OCI-LY1 (cell line): ENCODE results near the gene GABBR2.

Experiments
- H2AFZ ChIP-seq: fragments of 200-600 bp; sonication (generic), shearing (Covaris generic); 2 replicates; pipeline ENCODE4 v1.6.0; 2014; ENCODE audit warnings: antibody characterized with exemption, mild to moderate bottlenecking, low read length
- H3F3A ChIP-seq: fragments of 200-600 bp; sonication (generic), shearing (Covaris generic); 2 replicates; pipeline ENCODE4 v1.6.0; 2014; ENCODE audit warnings: mild to moderate bottlenecking, antibody characterized with exemption, low read length, moderate library complexity; ENCODE audit not compliant: insufficient read depth
- H3K27ac ChIP-seq: fragments of 200-600 bp; sonication (generic); 2 replicates; pipeline ENCODE4 v1.5.1; 2014; ENCODE audit warnings: low read length, mixed run types, mild to moderate bottlenecking, low read depth; ENCODE audit not compliant: poor library complexity, severe bottlenecking
- H3K27me3 ChIP-seq: fragments of 200-600 bp; sonication (generic); 2 replicates; pipeline ENCODE4 v1.6.0; 2014; ENCODE audit warnings: antibody characterized with exemption, mild to moderate bottlenecking, low read length, moderate library complexity; ENCODE audit not compliant: insufficient read depth
- H3K36me3 ChIP-seq: fragments of 200-600 bp; sonication (generic); 2 replicates; pipeline ENCODE4 v1.6.1; 2014; ENCODE audit warnings: mild to moderate bottlenecking, antibody characterized with exemption, low read length, moderate library complexity, mixed read lengths; ENCODE audit not compliant: insufficient read depth
- H3K4me1 ChIP-seq: fragments of 200-600 bp; sonication (generic); 2 replicates; pipeline ENCODE4 v1.5.1; 2014; ENCODE audit warnings: mild to moderate bottlenecking, low read length, moderate library complexity; ENCODE audit not compliant: insufficient read depth, severe bottlenecking
- H3K4me2 ChIP-seq: fragments of 200-600 bp; sonication (generic), shearing (Covaris generic); 2 replicates; pipeline ENCODE4 v1.6.1; 2014; ENCODE audit warnings: low read length
- H3K4me3 ChIP-seq: fragments of 200-600 bp; sonication (generic); 2 replicates; pipeline ENCODE4 v1.5.1; 2014; ENCODE audit warnings: low read length, low read depth, mild to moderate bottlenecking, mixed read lengths; ENCODE audit not compliant: poor library complexity, severe bottlenecking
- H3K79me2 ChIP-seq: fragments of 200-600 bp; shearing (Covaris generic); 2 replicates; pipeline ENCODE4 v1.6.1; 2016; ENCODE audit warnings: mixed run types, low read length, mixed read lengths; ENCODE audit not compliant: insufficient read depth
- H3K9ac ChIP-seq: fragments of 200-600 bp; sonication (generic), shearing (Covaris generic); 2 replicates; pipeline ENCODE4 v1.6.1; 2014; ENCODE audit warnings: mild to moderate bottlenecking, low read length, mixed read lengths
- H3K9me2 ChIP-seq: fragments of 200-600 bp; sonication (generic), shearing (Covaris generic); 2 replicates; pipeline ENCODE4 v1.6.1; 2014; ENCODE audit warnings: low read depth, mild to moderate bottlenecking, low read length, mixed read lengths
- H3K9me3 ChIP-seq: fragments of 200-600 bp; shearing (Covaris generic); 2 replicates; pipeline ENCODE4 v1.6.1; 2014; ENCODE audit warnings: low read length, mixed read lengths
- H4K20me1 ChIP-seq: fragments of 200-600 bp; sonication (generic), shearing (Covaris generic); 2 replicates; pipeline ENCODE4 v1.6.0; 2016; ENCODE audit warnings: mild to moderate bottlenecking, low read length; ENCODE audit not compliant: insufficient read depth
- CTCF ChIP-seq: fragments of 200-600 bp; sonication (generic), shearing (Covaris generic); IDR thresholded peaks from 2 replicates; pipeline ENCODE4 v1.5.1; 2017; ENCODE audit warnings: mild to moderate bottlenecking, antibody characterized with exemption, low read length, moderate library complexity, mixed read lengths
- EZH2 ChIP-seq: fragments of 200-600 bp; sonication (generic), shearing (Covaris generic); IDR thresholded peaks from 2 replicates; pipeline ENCODE4 v1.8.0; 2017; ENCODE audit warnings: borderline replicate concordance, mixed run types, mild to moderate bottlenecking, antibody characterized with exemption, low read length, moderate library complexity, mixed read lengths

The GABBR2 gene

GRCh38 chr9:98635374-98635773 is 73.4 kb downstream of the GABBR2 start:
- Histone ChIP-seq H3K36me3 (no peaks in the 10 kb centered on the region), H2AFZ (no peak overlapping the region), H3K4me2 (no peak overlapping the region), H3K27ac (no peak overlapping the region), H3K9me2 (no peaks in the 10 kb centered on the region), H3F3A (no peaks in the 10 kb centered on the region), H3K79me2 (no peaks in the 10 kb centered on the region), H3K9me3 (no peaks in the 10 kb centered on the region), H3K9ac (no peak overlapping the region), H3K27me3 (no peaks in the 10 kb centered on the region), H3K4me3 (no peak overlapping the region), H4K20me1 (no peaks in the 10 kb centered on the region), H3K4me1 (no peaks in the 10 kb centered on the region)
- TF ChIP-seq CTCF (no peak), EZH2 (no peak)

- Histone ChIP-seq H2AFZ (no peak overlapping the region), H3K4me1 (no peaks in the 10 kb centered on the region)
- TF ChIP-seq CTCF (no peak), EZH2 (no peak)
Measured at GRCh38 chr9:98634685-98635336, 73.9 kb downstream of the GABBR2 start.

GRCh38 chr9:98632839-98633238 is 75.9 kb downstream of the GABBR2 start:
- Histone ChIP-seq H3K4me3 (no peak overlapping the region), H3F3A (no peaks in the 10 kb centered on the region), H3K9me2 (no peaks in the 10 kb centered on the region), H3K4me2 (no peak overlapping the region), H3K79me2 (no peaks in the 10 kb centered on the region), H3K4me1 (no peaks in the 10 kb centered on the region), H3K27me3 (no peaks in the 10 kb centered on the region), H3K9me3 (no peaks in the 10 kb centered on the region), H4K20me1 (no peaks in the 10 kb centered on the region), H3K36me3 (no peaks in the 10 kb centered on the region), H3K27ac (no peak overlapping the region), H2AFZ (no peak overlapping the region), H3K9ac (no peak overlapping the region)
- TF ChIP-seq CTCF (no peak), EZH2 (no peak)

More at GRCh38 chr9:98634685-98635336, 73.9 kb downstream of the GABBR2 start:
- H3K9me2 ChIP-seq, result no peaks in the 10 kb centered on the region
- no peak overlapping the region for H3K27ac ChIP-seq
- H3K79me2 ChIP-seq, result no peaks in the 10 kb centered on the region
- no peak overlapping the region for H3K9ac ChIP-seq
- H3K4me3 ChIP-seq, result no peak overlapping the region
- H4K20me1 ChIP-seq, result no peaks in the 10 kb centered on the region
- H3F3A ChIP-seq, result no peaks in the 10 kb centered on the region
- no peaks in the 10 kb centered on the region for H3K36me3 ChIP-seq
- H3K27me3 ChIP-seq, result no peaks in the 10 kb centered on the region
- H3K9me3 ChIP-seq, result no peaks in the 10 kb centered on the region
- no peak overlapping the region for H3K4me2 ChIP-seq
